ENCODE measurements around the gene ATP2C2. TPM values are rescaled to one million over a fixed set of nuclear protein-coding genes. Genes with fewer than 3 reads are reported as not detected.

The ATP2C2 gene
- total RNA-seq, 6 donors from 2014 or later = 36.6 to 153 (median 61.5) TPM

GRCh38 chr16:84436196-84436595, 67.9 kb downstream of the ATP2C2 start:
- Histone ChIP-seq H3K36me3 (peaks cover 0 to 6% (median 0%) of the 10 kb centered on the region in 4 donors), H3K9me3 (no peaks in the 10 kb centered on the region), H3K27ac (no peak overlapping the region), H3K27me3 (no peaks in the 10 kb centered on the region), H3K4me3 (no peak overlapping the region), H3K4me1 (no peaks in the 10 kb centered on the region)
- no peak for DNase-seq
- TF ChIP-seq POLR2AphosphoS5 (IDR thresholded peaks at IDR 0.05) (no peak), CTCF (IDR thresholded peaks at IDR 0.05) (no peak), EP300 (IDR thresholded peaks at IDR 0.05) (no peak), POLR2A (IDR thresholded peaks at IDR 0.05) (no peak)
- no peak for ATAC-seq (ENCODE audit: low FRiP score in 2 of 2)
- 94 to 95% methylated on average over 2 to 10 of the region's 10 CpGs for WGBS, 2 donors

- no peak overlapping the region for H3K4me3 ChIP-seq
- TF ChIP-seq POLR2A (IDR thresholded peaks at IDR 0.05) (no peak), POLR2AphosphoS5 (IDR thresholded peaks at IDR 0.05) (no peak), EP300 (IDR thresholded peaks at IDR 0.05) (no peak), CTCF (IDR thresholded peaks at IDR 0.05) (no peak)
- H3K4me1 ChIP-seq = no peaks in the 10 kb centered on the region
- H3K27ac ChIP-seq = no peak overlapping the region
- H3K36me3 ChIP-seq = peaks cover 0 to 6% (median 0%) of the 10 kb centered on the region in 4 donors
- 79% methylated on average over 15 of the region's 15 CpGs; no CpG with 5 or more reads in 1 of the 2 donors for WGBS, 2 donors
- DNase-seq (no peak), ATAC-seq (ENCODE audit: low FRiP score in 2 of 2) (no peak)
- no peaks in the 10 kb centered on the region for H3K27me3 ChIP-seq
- H3K9me3 ChIP-seq = no peaks in the 10 kb centered on the region
These were observed 70.8 kb downstream of the ATP2C2 start for GRCh38 chr16:84438971-84439696.

GRCh38 chr16:84442416-84443145, 74.2 kb downstream of the ATP2C2 start:
- no peak for ATAC-seq (ENCODE audit: low FRiP score in 2 of 2)
- no peak for DNase-seq
- no peaks in the 10 kb centered on the region for H3K9me3 ChIP-seq
- whole genome bisulfite sequencing, 2 donors = 84 to 86% methylated on average over 15 to 19 of the region's 19 CpGs
- H3K4me1 ChIP-seq = no peaks in the 10 kb centered on the region
- peaks cover 0 to 6% (median 0%) of the 10 kb centered on the region in 4 donors for H3K36me3 ChIP-seq
- no peak overlapping the region for H3K27ac ChIP-seq
- no peak overlapping the region for H3K4me3 ChIP-seq
- no peaks in the 10 kb centered on the region for H3K27me3 ChIP-seq
- TF ChIP-seq POLR2A (IDR thresholded peaks at IDR 0.05) (no peak), CTCF (IDR thresholded peaks at IDR 0.05) (no peak), POLR2AphosphoS5 (IDR thresholded peaks at IDR 0.05) (no peak), EP300 (IDR thresholded peaks at IDR 0.05) (no peak)

- H3K27ac ChIP-seq = no peak overlapping the region
- no peaks in the 10 kb centered on the region for H3K4me1 ChIP-seq
- no peaks in the 10 kb centered on the region for H3K9me3 ChIP-seq
- DNase-seq (no peak), ATAC-seq (ENCODE audit: low FRiP score in 2 of 2) (no peak)
- no peaks in the 10 kb centered on the region for H3K27me3 ChIP-seq
- 29 to 30% methylated on average over 14 to 15 of the region's 15 CpGs for WGBS, 2 donors
- TF ChIP-seq EP300 (IDR thresholded peaks at IDR 0.05) = no peak
- TF ChIP-seq POLR2AphosphoS5 (IDR thresholded peaks at IDR 0.05) = no peak
- no peak for TF ChIP-seq POLR2A (IDR thresholded peaks at IDR 0.05)
- TF ChIP-seq CTCF (IDR thresholded peaks at IDR 0.05) = no peak
- no peak overlapping the region for H3K4me3 ChIP-seq
- H3K36me3 ChIP-seq = peaks cover 0 to 10% (median 0%) of the 10 kb centered on the region in 4 donors
These were observed 74.9 kb downstream of the ATP2C2 start for GRCh38 chr16:84443166-84443802.
